ACHN (cell line): ENCODE data around the gene CSF1R.
"Not testable (repeated sequence)": the region's sequence is repeated elsewhere in the genome, so short reads cannot be mapped to it uniquely, and the experiment has no call there.

ENCODE experiments used
- DNase-seq: peaks from one replicate; pipeline ENCODE4 v3.0.0-alpha.2; 2015
- in situ Hi-C: cut with HindIII; loops from 2 replicates; pipeline ENCODE4 v1.10.0; 2017; ENCODE audit warnings: low sequenced_read_pairs, low pct_ligation_motif_present, low pct_unique_long_range_greater_than_20kb

Gene CSF1R

DNA sequence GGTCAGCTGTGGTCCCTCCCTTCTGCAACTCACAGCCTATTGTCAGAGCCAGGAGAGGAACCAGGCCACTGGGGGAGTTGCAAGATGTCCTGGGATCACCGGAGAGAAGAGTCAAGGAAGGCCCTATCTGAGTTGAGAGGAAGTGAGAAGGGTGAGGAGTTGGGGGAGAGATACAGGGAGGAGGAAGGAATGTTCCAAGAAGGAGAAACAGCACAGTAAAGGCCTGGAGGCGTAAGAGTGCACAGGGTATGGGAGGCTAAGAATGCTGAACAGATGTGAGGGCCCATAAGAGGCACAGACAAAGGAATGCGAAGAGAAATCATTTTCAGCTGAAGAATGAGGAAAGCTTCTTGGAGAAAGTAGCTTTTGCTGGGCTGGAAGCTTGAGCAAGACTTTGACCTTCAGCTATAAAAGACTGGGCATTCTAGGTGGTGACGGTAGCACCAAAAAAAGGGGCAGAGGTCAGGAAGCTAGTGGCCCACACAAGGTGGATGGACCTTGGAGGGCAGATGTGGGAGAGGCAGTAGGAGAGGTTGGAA, 21.6 kb upstream of the CSF1R start:
- no peak for DNase-seq
- in situ Hi-C loops, result no loop called here

- in situ Hi-C loops, result no loop called here
- no peak for DNase-seq
Observed at GRCh38 chr5:150106674-150107426, 20.5 kb upstream of the CSF1R start.

DNA sequence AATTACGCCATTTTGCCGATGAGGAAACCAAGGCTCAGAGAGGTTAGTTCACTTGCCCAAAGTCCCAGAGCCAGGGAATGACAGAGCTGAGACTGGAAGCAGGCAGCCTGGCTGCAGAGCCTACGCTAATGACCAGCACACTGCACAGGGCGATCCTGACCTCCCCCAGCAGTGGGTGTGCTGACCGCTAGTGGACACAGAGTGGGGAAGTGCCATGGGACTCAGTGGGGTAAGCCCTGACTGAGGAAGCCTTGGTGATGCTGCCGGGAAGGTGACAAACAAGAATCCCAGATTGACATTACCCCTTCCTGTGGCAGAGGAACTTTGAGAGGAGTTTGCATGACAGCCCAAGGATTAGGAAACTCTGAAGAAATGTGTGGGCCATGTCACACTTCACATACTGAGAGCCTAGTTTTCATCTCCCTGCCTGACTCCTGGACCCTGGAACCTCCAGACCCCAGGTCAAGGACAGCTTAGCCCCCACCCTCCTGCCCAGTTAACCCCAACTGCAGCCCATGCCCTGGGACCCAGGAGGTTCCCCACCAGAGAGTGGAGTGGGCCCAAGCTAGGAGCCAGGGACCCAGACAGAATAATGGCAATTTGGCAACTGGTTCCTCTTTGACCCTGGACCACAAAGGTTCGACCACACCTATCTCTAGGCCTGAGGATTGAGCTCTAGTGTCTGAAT, 19.7 kb upstream of the CSF1R start:
- no peak for DNase-seq
- in situ Hi-C loops, result no loop called here

DNA sequence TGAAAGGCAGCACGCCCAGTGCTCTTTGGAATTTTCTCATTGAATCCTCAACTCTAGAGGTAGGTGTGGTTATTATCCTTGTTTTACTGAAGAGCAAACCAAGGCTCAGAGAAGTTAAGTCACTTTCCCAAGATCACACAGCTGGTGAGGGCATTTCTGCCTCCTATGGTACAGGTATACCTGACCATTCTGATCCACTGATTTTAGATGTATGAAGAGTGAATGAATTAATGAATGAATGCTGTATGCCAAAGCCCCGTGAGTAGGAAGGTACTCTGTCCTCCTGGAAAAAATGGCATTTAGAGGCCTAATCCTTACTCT, 18.2 kb upstream of the CSF1R start:
- in situ Hi-C loops, result no loop called here
- no peak for DNase-seq

GRCh38 chr5:150103678-150104549, 17.6 kb upstream of the CSF1R start:
- in situ Hi-C loops, result no loop called here
- DNase-seq, result no peak

- DNase-seq, result no peak
- in situ Hi-C loops, result no loop called here
Observed at GRCh38 chr5:150101023-150101422, 14.7 kb upstream of the CSF1R start.

DNA sequence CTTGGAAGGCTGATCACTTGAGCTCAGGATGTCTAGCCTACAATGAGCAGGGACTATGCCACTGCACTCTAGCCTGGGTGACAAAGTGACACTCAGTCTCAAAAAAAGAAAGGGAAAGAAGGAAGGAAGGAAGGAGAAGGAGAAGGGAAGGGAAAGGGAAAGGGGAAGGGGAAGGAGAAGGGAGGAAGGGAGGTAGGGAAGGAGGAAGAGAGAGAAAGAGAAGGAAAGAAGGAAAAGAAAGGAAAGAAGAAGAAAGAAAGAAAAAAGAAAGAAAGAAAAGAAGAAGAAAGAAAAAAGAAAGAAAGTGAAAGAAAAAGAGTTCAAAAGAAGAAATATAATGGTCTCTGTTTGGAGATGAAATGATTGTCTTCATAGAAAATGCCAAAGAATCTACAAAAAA, 10.8 kb upstream of the CSF1R start:
- DNase-seq, result no peak
- in situ Hi-C loops, result no loop called here

GRCh38 chr5:150092159-150092787, 5.9 kb upstream of the CSF1R start:
- in situ Hi-C loops, result no loop called here
- no peak for DNase-seq

GRCh38 chr5:150085191-150085912, 1.0 kb downstream of the CSF1R start:
- no peak for DNase-seq
- in situ Hi-C loops, result no loop called here

DNA sequence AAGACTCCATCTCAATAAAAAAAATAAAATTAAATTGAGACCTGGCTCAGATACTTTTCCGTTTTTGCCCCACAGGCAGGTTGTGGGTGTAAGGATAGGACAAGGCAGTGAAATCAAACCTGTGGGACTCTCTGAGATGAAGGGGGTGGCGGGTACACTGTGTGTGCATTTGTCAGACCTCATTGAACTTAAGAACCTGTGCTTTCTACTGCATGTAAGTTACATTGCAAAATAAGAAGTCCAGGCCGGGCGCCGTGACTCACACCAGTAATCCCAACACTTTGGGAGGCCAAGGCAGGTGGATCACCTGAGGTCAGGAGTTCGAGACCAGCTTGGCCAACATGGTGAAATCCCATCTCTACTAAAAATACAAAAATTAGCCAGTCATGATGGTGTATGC, 1.6 kb downstream of the CSF1R start:
- in situ Hi-C loops, DNase-seq: not testable (repeated sequence)

DNA sequence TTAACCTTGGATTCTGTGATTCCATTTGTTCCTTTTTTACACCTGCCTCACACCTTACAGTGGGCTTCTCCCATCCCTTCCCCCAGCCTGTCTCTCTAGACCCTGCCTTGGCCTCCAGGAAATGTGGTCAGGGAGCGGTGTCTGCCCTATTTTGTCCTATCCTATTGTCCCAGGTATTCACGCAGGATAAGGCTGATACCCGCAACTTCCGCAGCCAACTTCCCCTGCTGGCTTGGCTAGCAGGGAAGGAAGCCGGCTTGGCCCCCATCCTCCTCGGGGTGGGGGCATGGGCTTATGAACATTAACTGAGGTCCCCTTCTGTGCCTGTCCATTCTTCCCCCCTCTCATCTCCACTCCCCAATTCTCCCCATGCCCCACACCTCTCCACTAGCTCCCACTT, 3.5 kb downstream of the CSF1R start:
- DNase-seq, result no peak
- in situ Hi-C loops, result no loop called here

DNA sequence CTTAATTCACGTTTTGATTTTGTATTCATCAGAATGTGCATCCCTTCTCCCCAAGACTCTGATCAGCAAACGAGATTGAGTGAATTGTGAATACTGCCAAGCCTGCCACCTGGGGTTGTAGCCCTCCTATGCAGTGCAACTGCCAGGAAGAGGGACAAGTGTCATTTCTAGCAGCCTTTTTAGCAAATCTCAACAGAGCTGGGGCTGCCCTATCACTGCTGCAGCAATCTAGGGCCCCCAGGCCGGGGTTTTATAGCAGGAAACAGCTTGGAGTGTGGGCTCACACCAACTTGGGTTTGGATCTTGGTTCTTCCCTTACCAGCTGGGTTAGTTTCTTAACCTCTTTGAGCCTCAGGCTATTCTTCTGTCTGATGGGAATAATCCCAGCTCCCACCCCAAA, 4.0 kb downstream of the CSF1R start:
- in situ Hi-C loops, result no loop called here
- no peak for DNase-seq

- no peak for DNase-seq
- in situ Hi-C loops, result no loop called here
Observed at GRCh38 chr5:150081541-150082283, 4.6 kb downstream of the CSF1R start.

DNA sequence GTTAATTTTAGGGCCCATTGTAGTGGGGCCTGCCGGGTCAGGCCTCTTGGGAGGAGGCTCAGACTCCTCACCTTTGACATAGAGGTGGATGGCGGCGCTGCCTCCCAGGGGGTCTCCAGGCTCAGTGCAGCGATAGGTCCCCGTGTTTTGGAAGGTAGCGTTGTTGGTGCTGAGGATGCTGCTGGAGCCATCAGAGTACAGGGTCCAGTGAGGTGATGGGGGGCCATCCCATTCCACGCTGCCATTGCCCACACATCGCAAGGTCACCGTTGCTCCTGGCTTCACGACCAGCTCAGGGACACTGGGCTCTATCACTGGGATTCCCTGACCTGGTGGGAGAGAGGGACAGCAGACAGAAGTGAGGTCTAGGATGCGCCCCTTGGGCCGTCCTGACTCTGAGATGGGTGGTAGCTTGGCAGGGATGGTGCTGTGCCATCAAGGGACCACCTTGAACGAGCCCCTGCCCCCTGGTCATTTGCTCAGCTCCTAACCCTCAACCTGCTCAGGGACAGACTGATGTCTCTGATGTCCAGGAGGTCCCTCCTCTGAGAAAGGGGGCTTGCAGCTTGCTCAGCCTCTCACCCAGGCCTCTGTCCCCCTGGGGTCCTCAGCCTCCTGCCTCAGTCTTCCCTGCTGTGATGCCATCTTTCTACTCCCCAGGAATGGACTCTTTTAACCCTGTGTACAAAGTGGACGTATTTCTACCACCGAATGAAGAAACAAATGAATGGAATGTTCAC, 5.5 kb downstream of the CSF1R start:
- no peak for DNase-seq
- in situ Hi-C loops, result no loop called here

- in situ Hi-C loops, result no loop called here
- no peak for DNase-seq
Observed at GRCh38 chr5:150079909-150080461, 6.4 kb downstream of the CSF1R start.

GRCh38 chr5:150078802-150079689, 7.3 kb downstream of the CSF1R start:
- in situ Hi-C loops, result no loop called here

More at GRCh38 chr5:150078802-150079689, 7.3 kb downstream of the CSF1R start:
- DNase-seq, result no peak
